ENCODE data around the gene SERGEF. TPM values are rescaled to one million over a fixed set of nuclear protein-coding genes. Genes with fewer than 3 reads are reported as not detected.

The SERGEF gene
- total and polyA plus RNA-seq, 4 donors = 12.0 to 17.9 (median 13.4) TPM

- TF ChIP-seq GABPA (IDR thresholded peaks at IDR 0.05 in 1 of 2, conservative IDR thresholded peaks at IDR 0.05 in 1 of 2) (no peak), JUND (IDR thresholded peaks at IDR 0.05) (no peak), EGR1 (IDR thresholded peaks at IDR 0.05; ENCODE audit: low read depth in 2 of 2) (no peak), FOXA1 (IDR thresholded peaks at IDR 0.05) (no peak), HNF4A (conservative IDR thresholded peaks at IDR 0.05) (no peak)
Observed at GRCh38 chr11:17986007-17986710, 26.7 kb downstream of the SERGEF start (continued).

DNA sequence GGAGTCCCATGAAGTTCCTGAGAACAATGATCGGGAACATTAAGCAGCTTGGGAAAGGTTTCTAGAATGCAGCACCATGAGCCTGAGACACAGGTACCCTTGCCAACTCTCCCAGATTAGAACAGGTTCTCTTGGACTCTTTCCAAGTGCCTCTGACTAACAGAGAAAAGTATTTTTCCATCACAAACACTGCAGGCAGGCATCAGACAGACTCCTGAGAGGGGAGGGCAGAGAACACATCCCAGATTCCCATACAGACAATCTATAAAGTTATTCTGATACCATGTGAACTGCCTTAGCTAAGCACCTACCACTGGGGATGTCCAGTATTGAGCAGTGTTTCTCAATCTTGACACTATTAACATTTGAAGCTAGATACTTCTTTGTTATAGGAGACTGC lies 27.3 kb downstream of the SERGEF start:
- Histone ChIP-seq H3K36me3 (ENCODE audit: control insufficient read depth in 4 of 4, insufficient read depth in 3 of 4, low read depth in 1 of 4, low read length in 3 of 4) (peaks cover 1 to 17% (median 10%) of the 10 kb centered on the region in 4 donors), H3K4me3 (ENCODE audit: low read depth in 1 of 3, low read length in 3 of 3) (no peak overlapping the region), H3K9me3 (ENCODE audit: control insufficient read depth in 4 of 4, low read length in 3 of 4) (no peaks in the 10 kb centered on the region), H3K4me1 (ENCODE audit: control insufficient read depth in 4 of 4, insufficient read depth in 4 of 4, low read length in 3 of 4) (no peaks in the 10 kb centered on the region), H3K27ac (ENCODE audit: low read depth in 1 of 2, low read length in 2 of 2) (no peak overlapping the region), H3K27me3 (ENCODE audit: control insufficient read depth in 4 of 4, insufficient read depth in 4 of 4, low read length in 3 of 4) (no peaks in the 10 kb centered on the region), H3K9ac (ENCODE audit: low read depth in 1 of 2, low read length in 2 of 2) (no peak overlapping the region)
- TF ChIP-seq RXRA (IDR thresholded peaks at IDR 0.05) (no peak), SP1 (IDR thresholded peaks at IDR 0.05) (no peak), ATF3 (IDR thresholded peaks at IDR 0.05) (no peak)
- DNase-seq (ENCODE audit: low spot score) = no peak
- WGBS = 97% methylated on average over 1 of the region's 1 CpG

- Histone ChIP-seq H3K4me3 (ENCODE audit: low read depth in 1 of 3, low read length in 3 of 3) (no peak overlapping the region), H3K9me3 (ENCODE audit: control insufficient read depth in 4 of 4, low read length in 3 of 4) (no peaks in the 10 kb centered on the region), H3K27me3 (ENCODE audit: control insufficient read depth in 4 of 4, insufficient read depth in 4 of 4, low read length in 3 of 4) (no peaks in the 10 kb centered on the region), H3K36me3 (ENCODE audit: control insufficient read depth in 4 of 4, insufficient read depth in 3 of 4, low read depth in 1 of 4, low read length in 3 of 4) (peaks cover 1 to 16% (median 10%) of the 10 kb centered on the region in 4 donors), H3K4me1 (ENCODE audit: control insufficient read depth in 4 of 4, insufficient read depth in 4 of 4, low read length in 3 of 4) (peaks cover 2 to 12% (median 11%) of the 10 kb centered on the region in 4 donors), H3K9ac (ENCODE audit: low read depth in 1 of 2, low read length in 2 of 2) (no peak overlapping the region), H3K27ac (ENCODE audit: low read depth in 1 of 2, low read length in 2 of 2) (no peak overlapping the region)
- DNase-seq (ENCODE audit: low spot score) = no peak
- TF ChIP-seq, protein P1, sequence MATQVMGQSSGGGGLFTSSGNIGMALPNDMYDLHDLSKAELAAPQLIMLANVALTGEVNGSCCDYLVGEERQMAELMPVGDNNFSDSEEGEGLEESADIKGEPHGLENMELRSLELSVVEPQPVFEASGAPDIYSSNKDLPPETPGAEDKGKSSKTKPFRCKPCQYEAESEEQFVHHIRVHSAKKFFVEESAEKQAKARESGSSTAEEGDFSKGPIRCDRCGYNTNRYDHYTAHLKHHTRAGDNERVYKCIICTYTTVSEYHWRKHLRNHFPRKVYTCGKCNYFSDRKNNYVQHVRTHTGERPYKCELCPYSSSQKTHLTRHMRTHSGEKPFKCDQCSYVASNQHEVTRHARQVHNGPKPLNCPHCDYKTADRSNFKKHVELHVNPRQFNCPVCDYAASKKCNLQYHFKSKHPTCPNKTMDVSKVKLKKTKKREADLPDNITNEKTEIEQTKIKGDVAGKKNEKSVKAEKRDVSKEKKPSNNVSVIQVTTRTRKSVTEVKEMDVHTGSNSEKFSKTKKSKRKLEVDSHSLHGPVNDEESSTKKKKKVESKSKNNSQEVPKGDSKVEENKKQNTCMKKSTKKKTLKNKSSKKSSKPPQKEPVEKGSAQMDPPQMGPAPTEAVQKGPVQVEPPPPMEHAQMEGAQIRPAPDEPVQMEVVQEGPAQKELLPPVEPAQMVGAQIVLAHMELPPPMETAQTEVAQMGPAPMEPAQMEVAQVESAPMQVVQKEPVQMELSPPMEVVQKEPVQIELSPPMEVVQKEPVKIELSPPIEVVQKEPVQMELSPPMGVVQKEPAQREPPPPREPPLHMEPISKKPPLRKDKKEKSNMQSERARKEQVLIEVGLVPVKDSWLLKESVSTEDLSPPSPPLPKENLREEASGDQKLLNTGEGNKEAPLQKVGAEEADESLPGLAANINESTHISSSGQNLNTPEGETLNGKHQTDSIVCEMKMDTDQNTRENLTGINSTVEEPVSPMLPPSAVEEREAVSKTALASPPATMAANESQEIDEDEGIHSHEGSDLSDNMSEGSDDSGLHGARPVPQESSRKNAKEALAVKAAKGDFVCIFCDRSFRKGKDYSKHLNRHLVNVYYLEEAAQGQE (IDR thresholded peaks at IDR 0.05) = no peak
- TF ChIP-seq, protein P2, sequence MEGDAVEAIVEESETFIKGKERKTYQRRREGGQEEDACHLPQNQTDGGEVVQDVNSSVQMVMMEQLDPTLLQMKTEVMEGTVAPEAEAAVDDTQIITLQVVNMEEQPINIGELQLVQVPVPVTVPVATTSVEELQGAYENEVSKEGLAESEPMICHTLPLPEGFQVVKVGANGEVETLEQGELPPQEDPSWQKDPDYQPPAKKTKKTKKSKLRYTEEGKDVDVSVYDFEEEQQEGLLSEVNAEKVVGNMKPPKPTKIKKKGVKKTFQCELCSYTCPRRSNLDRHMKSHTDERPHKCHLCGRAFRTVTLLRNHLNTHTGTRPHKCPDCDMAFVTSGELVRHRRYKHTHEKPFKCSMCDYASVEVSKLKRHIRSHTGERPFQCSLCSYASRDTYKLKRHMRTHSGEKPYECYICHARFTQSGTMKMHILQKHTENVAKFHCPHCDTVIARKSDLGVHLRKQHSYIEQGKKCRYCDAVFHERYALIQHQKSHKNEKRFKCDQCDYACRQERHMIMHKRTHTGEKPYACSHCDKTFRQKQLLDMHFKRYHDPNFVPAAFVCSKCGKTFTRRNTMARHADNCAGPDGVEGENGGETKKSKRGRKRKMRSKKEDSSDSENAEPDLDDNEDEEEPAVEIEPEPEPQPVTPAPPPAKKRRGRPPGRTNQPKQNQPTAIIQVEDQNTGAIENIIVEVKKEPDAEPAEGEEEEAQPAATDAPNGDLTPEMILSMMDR (IDR thresholded peaks at IDR 0.05; ENCODE audit: low read depth, low read length, missing input control) = no peak
- TF ChIP-seq TAF1 (conservative IDR thresholded peaks at IDR 0.05) = no peak
- TF ChIP-seq JUND (IDR thresholded peaks at IDR 0.05) = no peak
- TF ChIP-seq, protein P3, sequence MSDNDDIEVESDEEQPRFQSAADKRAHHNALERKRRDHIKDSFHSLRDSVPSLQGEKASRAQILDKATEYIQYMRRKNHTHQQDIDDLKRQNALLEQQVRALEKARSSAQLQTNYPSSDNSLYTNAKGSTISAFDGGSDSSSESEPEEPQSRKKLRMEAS (IDR thresholded peaks at IDR 0.05) = no peak
- no peak for TF ChIP-seq RAD21 (IDR thresholded peaks at IDR 0.05)
- TF ChIP-seq FOXA2 (IDR thresholded peaks at IDR 0.05) = no peak
- no peak for TF ChIP-seq HNF4G (IDR thresholded peaks at IDR 0.05)
- TF ChIP-seq FOXA1 (IDR thresholded peaks at IDR 0.05) = no peak
- TF ChIP-seq HNF4A (conservative IDR thresholded peaks at IDR 0.05) = no peak
- no peak for TF ChIP-seq EGR1 (IDR thresholded peaks at IDR 0.05; ENCODE audit: low read depth in 2 of 2)
- TF ChIP-seq GABPA (IDR thresholded peaks at IDR 0.05 in 1 of 2, conservative IDR thresholded peaks at IDR 0.05 in 1 of 2) = no peak
- 96% methylated on average over 1 of the region's 1 CpG for WGBS
Observed at GRCh38 chr11:17983569-17983968, 29.3 kb downstream of the SERGEF start.
